A673 (cell line): ENCODE measurements around the gene B4GALT6.

Source experiments
- CTCF ChIP-seq: fragments of 300-800, 200-600 bp; sonication (generic); conservative IDR thresholded peaks from 2 replicates; pipeline ENCODE4 v1.5.1; 2017; ENCODE audit warnings: low read depth, mild to moderate bottlenecking, antibody characterized with exemption, low read length, moderate library complexity, mixed read lengths
- EZH2 ChIP-seq: fragments of 200-600 bp; sonication (generic); IDR thresholded peaks from 2 replicates; pipeline ENCODE4 v1.6.1; 2017; ENCODE audit warnings: borderline replicate concordance, low read depth, mild to moderate bottlenecking, mixed read lengths, antibody characterized with exemption, low read length; ENCODE audit not compliant: poor library complexity, severe bottlenecking

DNA sequence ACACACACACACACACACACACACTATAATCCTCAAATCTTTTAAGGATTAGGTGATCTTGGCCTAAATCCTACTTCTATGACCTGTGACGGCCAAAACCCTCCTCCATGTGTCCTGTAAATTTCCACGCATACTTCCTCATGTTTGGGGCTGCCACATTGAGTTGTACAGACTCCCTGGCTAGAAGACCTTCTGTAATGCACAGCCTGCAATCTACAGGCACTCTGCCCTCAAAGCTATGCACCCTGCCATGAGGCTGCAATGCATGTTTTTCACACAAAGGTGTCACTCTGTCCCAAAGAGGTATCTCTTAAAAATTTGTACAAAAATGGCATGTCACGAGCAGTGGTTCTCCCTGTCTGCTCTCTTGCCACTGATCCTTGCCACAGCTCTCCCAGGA is 26.4 kb upstream of the B4GALT6 start:
- TF ChIP-seq CTCF (no peak), EZH2 (no peak)
